ENCODE measurements around the gene TMEM141.
"Not testable (repeated sequence)": the region's sequence is repeated elsewhere in the genome, so short reads cannot be mapped to it uniquely, and the experiment has no call there.

The TMEM141 gene

GRCh38 chr9:136803009-136803550 is 11.9 kb downstream of the TMEM141 start:
- H3K27ac Mint-ChIP-seq; H3K36me3 Mint-ChIP-seq (ENCODE audit: low read depth): not testable (repeated sequence)
- peaks cover 14% of the 10 kb centered on the region for H3K4me1 Mint-ChIP-seq (ENCODE audit: low read depth)

GRCh38 chr9:136803551-136804508 is 12.7 kb downstream of the TMEM141 start:
- no peak overlapping the region for H3K4me3 Mint-ChIP-seq
- DNase-seq (ENCODE audit: low spot score): no peak
- peaks cover 10% of the 10 kb centered on the region for H3K27me3 Mint-ChIP-seq (ENCODE audit: low read depth)
- H3K4me1 Mint-ChIP-seq (ENCODE audit: low read depth): peaks cover 16% of the 10 kb centered on the region
- H3K9me3 Mint-ChIP-seq: no peaks in the 10 kb centered on the region
- H3K36me3 Mint-ChIP-seq (ENCODE audit: low read depth): peaks cover 3% of the 10 kb centered on the region
- peak overlapping the region; percentile 14 for H3K27ac Mint-ChIP-seq

More at GRCh38 chr9:136803009-136803550, 11.9 kb downstream of the TMEM141 start:
- not testable (repeated sequence) for H3K9me3 Mint-ChIP-seq; DNase-seq (ENCODE audit: low spot score); H3K4me3 Mint-ChIP-seq
- H3K27me3 Mint-ChIP-seq (ENCODE audit: low read depth): peaks cover 13% of the 10 kb centered on the region

DNA sequence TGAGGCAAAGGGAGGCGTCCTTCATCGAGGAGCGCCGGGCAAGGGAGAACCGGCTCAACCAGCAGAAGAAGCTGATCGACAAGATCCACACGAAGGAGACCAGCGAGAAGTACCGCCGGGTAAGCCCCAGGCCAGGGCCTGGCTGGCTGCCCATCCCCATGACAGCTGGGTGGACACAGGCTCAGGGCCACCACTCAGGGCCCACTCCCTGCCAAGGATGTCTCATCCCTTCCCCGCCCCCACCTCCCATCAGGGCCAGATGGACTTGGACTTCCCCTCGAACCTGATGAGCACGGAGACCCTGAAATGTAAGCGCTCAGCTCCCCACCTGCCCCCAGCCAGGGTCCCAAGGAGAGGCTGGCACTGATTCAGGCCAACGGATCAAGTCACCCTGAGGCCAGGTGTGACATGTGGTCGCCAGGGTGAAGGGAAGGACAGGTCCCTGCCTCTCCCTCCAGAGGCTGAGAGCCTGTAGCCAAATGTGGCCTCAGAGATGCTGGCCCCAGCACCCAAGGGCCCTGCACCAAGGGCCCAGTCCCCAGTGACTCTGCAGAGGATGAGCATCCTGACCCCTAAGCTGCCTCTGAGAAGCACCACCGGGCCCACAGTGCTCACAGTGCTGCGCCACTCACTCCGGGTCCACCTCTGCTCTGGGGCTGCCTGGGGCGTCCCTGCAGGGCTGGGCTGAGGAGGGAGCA is 13.5 kb downstream of the TMEM141 start:
- Mint-ChIP-seq H3K4me1 (ENCODE audit: low read depth) (peaks cover 23% of the 10 kb centered on the region), H3K36me3 (ENCODE audit: low read depth) (peaks cover 9% of the 10 kb centered on the region), H3K4me3 (no peak overlapping the region), H3K9me3 (no peaks in the 10 kb centered on the region), H3K27me3 (ENCODE audit: low read depth) (peaks cover 10% of the 10 kb centered on the region), H3K27ac (no peak overlapping the region)
- DNase-seq (ENCODE audit: low spot score): no peak

- H3K4me3 Mint-ChIP-seq: peak overlapping the region; percentile 34
- no peaks in the 10 kb centered on the region for H3K9me3 Mint-ChIP-seq
- H3K4me1 Mint-ChIP-seq (ENCODE audit: low read depth): peaks cover 26% of the 10 kb centered on the region
- no peak for DNase-seq (ENCODE audit: low spot score)
- H3K27ac Mint-ChIP-seq: no peak overlapping the region
- peaks cover 8% of the 10 kb centered on the region for H3K27me3 Mint-ChIP-seq (ENCODE audit: low read depth)
- H3K36me3 Mint-ChIP-seq (ENCODE audit: low read depth): peaks cover 15% of the 10 kb centered on the region
Measured at GRCh38 chr9:136805207-136805740, 14.1 kb downstream of the TMEM141 start.

- peak overlapping the region; percentile 88 for H3K4me3 Mint-ChIP-seq
- peaks cover 23% of the 10 kb centered on the region for H3K4me1 Mint-ChIP-seq (ENCODE audit: low read depth)
- H3K36me3 Mint-ChIP-seq (ENCODE audit: low read depth): peaks cover 18% of the 10 kb centered on the region
- DNase-seq (ENCODE audit: low spot score): no peak
- peaks cover 3% of the 10 kb centered on the region for H3K27me3 Mint-ChIP-seq (ENCODE audit: low read depth)
- H3K27ac Mint-ChIP-seq: no peak overlapping the region
- no peaks in the 10 kb centered on the region for H3K9me3 Mint-ChIP-seq
Measured at GRCh38 chr9:136806067-136806466, 14.9 kb downstream of the TMEM141 start.

DNA sequence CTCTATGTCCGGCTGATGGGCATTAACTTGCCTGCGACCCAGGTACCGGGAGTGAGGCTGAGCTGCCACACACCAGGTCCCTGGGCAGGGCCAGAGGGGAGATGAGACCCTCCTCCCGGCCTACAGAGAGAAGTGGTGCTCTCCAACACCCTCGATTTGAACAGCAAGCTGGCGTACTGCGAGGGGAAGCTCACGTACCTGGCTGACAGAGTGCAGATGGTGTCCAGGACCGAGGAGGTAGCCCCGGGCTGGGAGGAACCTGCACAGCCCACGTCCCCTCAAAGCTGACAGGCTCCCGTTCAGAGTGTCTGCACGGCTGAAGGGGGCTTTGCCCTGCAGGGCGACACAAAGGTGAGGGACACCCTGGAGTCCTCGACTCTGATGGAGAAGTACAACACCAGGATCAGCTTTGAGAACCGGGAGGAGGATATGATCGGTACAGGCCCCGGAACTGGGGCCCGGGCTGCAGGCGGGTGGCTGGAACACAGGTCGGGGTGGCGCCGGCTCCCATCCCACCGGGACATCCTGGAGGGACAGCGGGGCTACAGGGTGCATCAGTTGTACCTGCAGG is 15.6 kb downstream of the TMEM141 start:
- DNase-seq (ENCODE audit: low spot score): no peak
- Mint-ChIP-seq H3K4me1 (ENCODE audit: low read depth) (peaks cover 20% of the 10 kb centered on the region), H3K36me3 (ENCODE audit: low read depth) (peaks cover 18% of the 10 kb centered on the region), H3K9me3 (no peaks in the 10 kb centered on the region), H3K4me3 (peak overlapping the region; percentile 88), H3K27me3 (ENCODE audit: low read depth) (no peaks in the 10 kb centered on the region), H3K27ac (peak overlapping the region; percentile 76)

DNA sequence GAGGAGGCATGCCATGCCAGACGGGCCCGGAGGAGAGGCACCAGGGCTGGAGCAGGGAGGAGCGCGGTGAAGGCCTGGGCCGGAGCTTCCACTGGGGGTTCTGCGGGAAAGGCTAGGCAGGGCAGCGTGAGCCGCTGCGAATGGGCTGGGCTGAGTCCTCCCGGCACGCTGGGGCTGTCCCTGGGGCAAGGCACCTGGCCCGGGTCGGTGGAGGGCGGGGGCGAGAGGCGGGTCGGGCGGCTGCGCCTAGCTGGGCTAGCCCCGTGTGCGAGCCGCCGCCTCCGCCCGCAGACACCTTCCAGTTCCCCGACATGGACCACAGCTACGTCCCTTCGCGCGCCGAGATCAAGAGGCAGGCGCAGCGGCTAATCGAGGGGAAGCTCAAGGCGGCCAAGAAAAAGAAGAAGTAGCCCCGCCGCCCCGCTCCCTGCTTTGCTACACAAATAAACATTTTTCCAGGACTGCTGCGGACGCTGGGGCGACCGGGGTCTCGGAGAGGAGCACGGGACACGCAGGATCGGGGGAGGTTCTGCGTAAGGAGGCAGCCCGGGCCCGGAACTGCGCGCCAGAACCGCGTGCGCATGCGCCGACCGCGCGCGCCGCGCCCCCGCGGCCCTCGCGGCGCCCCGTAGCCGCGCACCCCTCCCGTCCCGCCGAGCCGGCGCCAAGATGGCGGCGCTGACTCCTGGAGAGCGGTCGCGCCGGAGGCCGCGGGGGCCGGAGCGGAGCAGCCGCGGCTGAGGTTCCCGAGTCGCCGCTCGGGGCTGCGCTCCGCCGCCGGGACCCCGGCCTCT is 16.3 kb downstream of the TMEM141 start, which contains the start of gene RABL6:
RABL6 (plus strand) TSS at position 668 of the 794 bp plus-strand sequence. CDS start 249 bp downstream, outside the sequence.
- Mint-ChIP-seq H3K36me3 (ENCODE audit: low read depth) (peaks cover 18% of the 10 kb centered on the region), H3K4me1 (ENCODE audit: low read depth) (peaks cover 23% of the 10 kb centered on the region), H3K27me3 (ENCODE audit: low read depth) (no peaks in the 10 kb centered on the region), H3K9me3 (no peaks in the 10 kb centered on the region), H3K4me3 (peak within 1 kb of the TSS; percentile 88), H3K27ac (peak within 1 kb of the TSS; percentile 90)
- DNase-seq (ENCODE audit: low spot score): peak; percentile 88

DNA sequence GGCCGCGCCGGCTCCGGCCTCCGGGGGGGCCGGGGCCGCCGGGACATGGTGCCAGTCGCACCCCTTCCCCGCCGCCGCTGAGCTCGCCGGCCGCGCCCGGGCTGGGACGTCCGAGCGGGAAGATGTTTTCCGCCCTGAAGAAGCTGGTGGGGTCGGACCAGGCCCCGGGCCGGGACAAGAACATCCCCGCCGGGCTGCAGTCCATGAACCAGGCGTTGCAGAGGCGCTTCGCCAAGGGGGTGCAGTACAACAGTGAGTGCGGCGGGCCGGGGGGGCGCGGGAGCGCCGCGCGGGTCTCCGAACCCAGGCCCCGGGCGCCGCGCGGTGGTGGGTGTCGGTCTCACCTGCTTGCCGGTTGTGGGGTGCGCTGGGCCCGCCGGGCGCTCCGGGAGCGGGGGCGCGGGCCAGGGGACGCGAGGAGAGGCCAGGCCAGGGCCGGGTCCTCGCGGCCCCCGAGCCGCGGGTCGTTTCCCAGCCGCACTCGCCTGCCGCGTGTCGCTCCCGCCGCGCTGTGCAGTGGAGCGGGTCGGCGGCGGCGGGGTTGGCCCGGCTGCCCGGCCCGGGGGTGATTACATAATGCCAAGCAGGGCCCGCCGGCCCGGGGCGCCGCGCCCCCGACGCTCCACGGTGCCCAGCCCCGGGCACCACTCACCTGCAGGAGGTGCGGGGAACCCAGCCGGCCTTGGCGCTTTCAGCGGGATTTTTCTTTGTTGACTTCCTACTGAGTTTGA is 17.1 kb downstream of the TMEM141 start:
- H3K9me3 Mint-ChIP-seq: no peaks in the 10 kb centered on the region
- peaks cover 25% of the 10 kb centered on the region for H3K36me3 Mint-ChIP-seq (ENCODE audit: low read depth)
- peaks cover 30% of the 10 kb centered on the region for H3K4me1 Mint-ChIP-seq (ENCODE audit: low read depth)
- H3K4me3 Mint-ChIP-seq: peak overlapping the region; percentile 82
- H3K27ac Mint-ChIP-seq: peak overlapping the region; percentile 63
- no peaks in the 10 kb centered on the region for H3K27me3 Mint-ChIP-seq (ENCODE audit: low read depth)
- peak; percentile 42 for DNase-seq (ENCODE audit: low spot score)

GRCh38 chr9:136808806-136809158 is 17.6 kb downstream of the TMEM141 start:
- H3K27me3 Mint-ChIP-seq (ENCODE audit: low read depth): no peaks in the 10 kb centered on the region
- H3K27ac Mint-ChIP-seq: peak overlapping the region; percentile 26
- no peaks in the 10 kb centered on the region for H3K9me3 Mint-ChIP-seq
- DNase-seq (ENCODE audit: low spot score): no peak
- H3K36me3 Mint-ChIP-seq (ENCODE audit: low read depth): peaks cover 30% of the 10 kb centered on the region
- peaks cover 36% of the 10 kb centered on the region for H3K4me1 Mint-ChIP-seq (ENCODE audit: low read depth)
- H3K4me3 Mint-ChIP-seq: peak overlapping the region; percentile 82

DNA sequence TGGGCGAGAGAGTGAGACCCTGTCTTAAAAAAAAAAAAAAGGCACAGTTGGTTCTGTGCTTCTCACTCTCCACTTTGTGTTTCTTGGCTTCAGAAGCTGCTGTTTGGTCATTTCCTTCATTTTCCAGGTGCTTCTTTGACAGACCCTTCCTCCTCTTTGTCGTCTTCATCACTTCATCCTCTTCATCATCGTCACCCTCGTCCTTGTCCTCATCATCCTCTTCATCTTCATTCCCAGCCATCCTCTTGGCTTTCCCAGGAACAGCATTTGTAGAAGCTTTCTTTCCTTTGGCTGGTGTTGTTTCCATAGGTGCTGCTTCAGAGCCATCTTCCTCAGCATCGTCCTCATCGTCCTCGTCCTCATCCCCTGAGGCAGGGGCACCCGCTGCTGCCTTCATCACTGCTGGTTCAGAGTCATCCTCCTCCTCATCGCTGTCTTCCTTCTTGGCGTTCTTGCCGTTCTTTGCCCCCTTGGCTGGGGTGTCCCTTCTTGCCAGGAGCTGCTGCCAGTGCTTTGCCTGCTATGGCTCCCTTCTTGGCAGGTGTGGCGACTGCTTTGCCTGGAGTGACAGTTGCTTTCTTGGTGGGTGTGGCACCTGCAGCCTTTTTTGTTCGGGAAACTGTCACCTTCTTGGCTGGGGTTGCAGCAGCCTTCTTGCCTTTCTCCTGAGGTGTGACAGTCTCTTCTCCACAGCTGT is 23.7 kb downstream of the TMEM141 start:
- Mint-ChIP-seq H3K4me1 (ENCODE audit: low read depth) (peaks cover 28% of the 10 kb centered on the region), H3K4me3 (no peak overlapping the region), H3K9me3 (no peaks in the 10 kb centered on the region), H3K36me3 (ENCODE audit: low read depth) (peaks cover 37% of the 10 kb centered on the region), H3K27me3 (ENCODE audit: low read depth) (no peaks in the 10 kb centered on the region), H3K27ac (peak overlapping the region; percentile 11)
- no peak for DNase-seq (ENCODE audit: low spot score)

DNA sequence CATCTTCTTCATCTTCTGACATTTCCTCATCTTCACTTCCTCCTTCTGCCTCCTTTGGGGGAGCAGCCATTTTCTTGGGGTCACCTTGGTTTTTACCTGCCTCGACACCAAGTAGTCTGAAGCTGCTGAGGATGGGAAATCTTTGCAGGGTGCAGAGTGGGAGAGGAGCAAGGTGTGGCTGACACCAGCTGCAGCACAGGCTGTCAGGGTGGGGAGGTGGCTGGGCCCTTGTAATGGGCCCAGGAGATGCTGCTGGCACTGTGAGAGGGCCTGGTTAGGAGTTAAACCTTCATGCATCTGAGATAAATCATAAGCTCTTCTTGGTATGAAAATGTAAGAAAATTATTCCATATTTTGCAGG is 24.3 kb downstream of the TMEM141 start:
- Mint-ChIP-seq H3K4me3 (no peak overlapping the region), H3K27ac (no peak overlapping the region), H3K9me3 (no peaks in the 10 kb centered on the region), H3K4me1 (ENCODE audit: low read depth) (peaks cover 24% of the 10 kb centered on the region), H3K36me3 (ENCODE audit: low read depth) (peaks cover 34% of the 10 kb centered on the region), H3K27me3 (ENCODE audit: low read depth) (no peaks in the 10 kb centered on the region)
- DNase-seq (ENCODE audit: low spot score): no peak
